RWPE1 (cell line): Measurements from ENCODE around the gene POLE.

ENCODE experiments used
- CTCF ChIA-PET: fragments of 350-600 bp; sonication (Branson Sonifier 250); formaldehyde crosslinking; extraction: SDS; loops from one replicate; lab custom pipeline; 2021; lab: Yijun Ruan, JAX
- POLR2A ChIA-PET: fragments of 400-600 bp; formaldehyde crosslinking; extraction: SDS; loops from one replicate; lab custom pipeline; 2020; ENCODE audit warnings: antibody characterized with exemption; ENCODE audit not compliant: low non-redundant PET; lab: Yijun Ruan, JAX
- DNase-seq: peaks from one replicate; pipeline ENCODE4 v3.0.0; 2012; ENCODE audit warnings: low spot score
- H3K27ac ChIP-seq: fragments of 450-650 bp; 2 replicates; pipeline ENCODE4 v1.5.1; 2017
- CTCF ChIP-seq: fragments of 450-650 bp; conservative IDR thresholded peaks from 2 replicates; pipeline ENCODE4 v1.5.1; 2017; ENCODE audit warnings: low read depth, mild to moderate bottlenecking

The POLE gene

GRCh38 chr12:132597333-132598316 is 89.5 kb downstream of the POLE start:
- no peak overlapping the region for H3K27ac ChIP-seq
- CTCF ChIA-PET: no interaction called here
- no peak for TF ChIP-seq CTCF
- no peak for DNase-seq
- POLR2A ChIA-PET: no interaction called here

GRCh38 chr12:132596016-132596415 is 91.1 kb downstream of the POLE start:
- CTCF ChIA-PET: interaction anchor here (0.9 kb wide), 1 partner anchor 35 kb away, joined by 5 read pairs; no protein-coding TSS in a partner anchor
- TF ChIP-seq CTCF: no peak
- no peak for DNase-seq

GRCh38 chr12:132595183-132595582 is 92.0 kb downstream of the POLE start:
- no peak for TF ChIP-seq CTCF
- ChIA-PET POLR2A (interaction anchor here (0.6 kb wide), 1 partner anchor 44 kb away, joined by 3 read pairs; no protein-coding TSS in a partner anchor), CTCF (interaction anchor here (0.5 to 1.5 kb wide), 3 partner anchors 20 to 167 kb away, joined by 3 to 5 read pairs (median 4); no protein-coding TSS in a partner anchor)
- no peak for DNase-seq
- H3K27ac ChIP-seq: no peak overlapping the region

More at GRCh38 chr12:132596016-132596415, 91.1 kb downstream of the POLE start:
- POLR2A ChIA-PET: no interaction called here
- H3K27ac ChIP-seq: no peak overlapping the region

- TF ChIP-seq CTCF: no peak
- DNase-seq: peak; percentile 87
- ChIA-PET POLR2A (no interaction called here), CTCF (interaction anchor here (1.5 kb wide), 1 partner anchor 21 kb away, joined by 4 read pairs; no protein-coding TSS in a partner anchor)
- H3K27ac ChIP-seq: peak overlapping the region; percentile 18
Observed at GRCh38 chr12:132593938-132594358, 93.2 kb downstream of the POLE start.

GRCh38 chr12:132593521-132593920 is 93.6 kb downstream of the POLE start:
- ChIA-PET POLR2A (no interaction called here), CTCF (interaction anchor here (1.0 to 1.2 kb wide), 2 partner anchors 21 to 183 kb away, joined by 4 to 5 read pairs; no protein-coding TSS in a partner anchor)
- no peak for DNase-seq
- peak overlapping the region; percentile 18 for H3K27ac ChIP-seq
- TF ChIP-seq CTCF: no peak

- POLR2A ChIA-PET: no interaction called here
- no peak for TF ChIP-seq CTCF
- no peak overlapping the region for H3K27ac ChIP-seq
- CTCF ChIA-PET: interaction anchor here (1.0 to 1.2 kb wide), 2 partner anchors 22 to 183 kb away, joined by 4 to 5 read pairs; no protein-coding TSS in a partner anchor
- no peak for DNase-seq
Observed at GRCh38 chr12:132593071-132593470, 94.1 kb downstream of the POLE start.
